Body of pancreas (tissue), 4 donors: Measurements from ENCODE around the gene FUNDC1. TPM values are rescaled to one million over a fixed set of nuclear protein-coding genes. Genes with fewer than 3 reads are reported as not detected.

Source experiments
- ATAC-seq: fragments of 150-250 bp; one replicate; pipeline ENCODE4 v1.9.1; 2016
- DNase-seq, 4 donors: peaks; one replicate each; pipeline ENCODE4 v3.0.0-alpha.2; 2019
- H3K27ac ChIP-seq, 4 donors: fragments of 200-600 bp; sonication (generic); 1 replicate in 3 of 4; 2 replicates in 1 of 4; pipeline versions ENCODE4 v1.5.1 to v1.6.1; 2016 to 2019; ENCODE audit warnings: mild to moderate bottlenecking in 1 of 4, mixed read lengths in 1 of 4, moderate library complexity in 1 of 4
- H3K27me3 ChIP-seq, 2 donors: fragments of 200-600 bp; sonication (generic); one replicate each; pipeline ENCODE4 v1.6.0; 2016; ENCODE audit warnings: mild to moderate bottlenecking in 1 of 2
- H3K36me3 ChIP-seq, 2 donors: fragments of 200-600 bp; sonication (generic); replicated peaks in 1 of 2; 2 replicates each; pipeline ENCODE4 v1.5.1; 2016; ENCODE audit warnings: low read depth in 2 of 2; ENCODE audit not compliant: insufficient read depth in 1 of 2
- H3K4me1 ChIP-seq: fragments of 200-600 bp; sonication (generic); one replicate; pipeline ENCODE4 v1.6.0; 2016
- H3K4me3 ChIP-seq, 2 donors: fragments of 200-600 bp; sonication (generic); 1 replicate in 1 of 2; 2 replicates in 1 of 2; pipeline ENCODE4 v1.5.1; 2016 to 2019
- H3K9me3 ChIP-seq, 3 donors: fragments of 200-600 bp; sonication (generic); 1 replicate in 2 of 3; 2 replicates in 1 of 3; pipeline ENCODE4 v1.5.1; 2016
- CTCF ChIP-seq, 7 experiments: fragments of 450-650 bp in 4 of 7; fragments of 200-600 bp in 3 of 7; sonication (generic) in 3 of 7; IDR thresholded peaks; one replicate each; pipeline ENCODE4 v1.5.1; 2016 to 2019; ENCODE audit warnings: antibody characterized with exemption in 7 of 7
- POLR2A ChIP-seq, 3 donors: fragments of 450-650 bp; IDR thresholded peaks; one replicate each; pipeline ENCODE4 v1.6.1; 2016; ENCODE audit warnings: antibody characterized with exemption in 3 of 3, mild to moderate bottlenecking in 2 of 3
- WGBS, 2 donors: methylation state at CpG; one replicate each; pipeline ENCODE4 v1.1.5; 2017; 5-methylcytosine and 5-hydroxymethylcytosine counted together
- intact Hi-C: fragments of 100-400 bp; cut with DNase I; formaldehyde crosslinking; loops from one replicate; pipeline ENCODE4 v1.15.1; 2023
- total RNA-seq, 2 donors: library from RNA; depleted of rRNA; stranded (reverse); fragments of >200 nt; gene quantifications; one replicate each; pipeline ENCODE4 v1.1.0, GENCODE V29; 2016

FUNDC1 gene
- total RNA-seq, 2 donors from 2014 or later: 7.8 to 9.2 TPM

DNA sequence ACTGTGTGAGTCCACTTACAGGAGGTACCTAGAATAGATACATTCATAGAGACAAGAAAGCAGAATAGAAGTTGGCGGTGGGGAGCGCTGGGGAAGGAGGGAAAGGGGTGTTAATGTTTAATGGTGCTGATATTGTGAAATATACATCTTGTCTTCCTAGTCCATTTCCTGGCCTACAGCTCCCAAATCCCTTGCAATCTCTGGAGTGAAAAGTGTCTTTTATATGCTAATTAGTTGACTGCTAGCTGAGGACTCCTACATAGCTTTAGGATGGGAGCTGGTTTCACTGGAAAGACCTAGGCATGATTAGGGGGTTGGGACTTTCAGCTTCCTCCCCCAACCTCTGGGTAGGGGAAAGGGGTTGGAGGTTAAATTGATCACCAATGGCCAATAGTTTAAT is 36.0 kb downstream of the FUNDC1 start:
- Histone ChIP-seq H3K36me3 (no peaks in the 10 kb centered on the region), H3K27ac (no peak overlapping the region), H3K4me3 (no peak overlapping the region), H3K9me3 (no peaks in the 10 kb centered on the region), H3K4me1 (no peaks in the 10 kb centered on the region), H3K27me3 (no peaks in the 10 kb centered on the region)
- no peak for ATAC-seq
- 80 to 87% methylated on average over 2 of the region's 2 CpGs for WGBS, 2 donors
- TF ChIP-seq CTCF (IDR thresholded peaks at IDR 0.05) (no peak), POLR2A (IDR thresholded peaks at IDR 0.05) (no peak)
- intact Hi-C loops: no loop called here
- no peak for DNase-seq

GRCh38 chrX:44503560-44503959 is 39.1 kb downstream of the FUNDC1 start:
- DNase-seq (no peak), ATAC-seq (no peak)
- Histone ChIP-seq H3K4me1 (no peaks in the 10 kb centered on the region), H3K36me3 (no peaks in the 10 kb centered on the region), H3K27me3 (no peaks in the 10 kb centered on the region), H3K27ac (no peak overlapping the region), H3K9me3 (no peaks in the 10 kb centered on the region), H3K4me3 (no peak overlapping the region)
- TF ChIP-seq POLR2A (IDR thresholded peaks at IDR 0.05): no peak
- TF ChIP-seq CTCF (IDR thresholded peaks at IDR 0.05): no peak
- intact Hi-C loops: no loop called here
- WGBS, 2 donors: 62 to 64% methylated on average over 4 of the region's 4 CpGs

GRCh38 chrX:44495091-44495490 is 47.6 kb downstream of the FUNDC1 start:
- intact Hi-C loops: no loop called here
- Histone ChIP-seq H3K4me3 (no peak overlapping the region), H3K9me3 (no peaks in the 10 kb centered on the region), H3K4me1 (no peaks in the 10 kb centered on the region), H3K36me3 (no peaks in the 10 kb centered on the region), H3K27me3 (no peaks in the 10 kb centered on the region), H3K27ac (no peak overlapping the region)
- DNase-seq (no peak), ATAC-seq (no peak)
- TF ChIP-seq POLR2A (IDR thresholded peaks at IDR 0.05): no peak
- TF ChIP-seq CTCF (IDR thresholded peaks at IDR 0.05): no peak
- WGBS, 2 donors: 90 to 92% methylated on average over 1 of the region's 1 CpG

GRCh38 chrX:44494357-44494756 is 48.3 kb downstream of the FUNDC1 start:
- DNase-seq: no peak
- no peak for ATAC-seq
- Histone ChIP-seq H3K36me3 (no peaks in the 10 kb centered on the region), H3K9me3 (no peaks in the 10 kb centered on the region), H3K27me3 (no peaks in the 10 kb centered on the region), H3K27ac (no peak overlapping the region), H3K4me1 (no peaks in the 10 kb centered on the region), H3K4me3 (no peak overlapping the region)
- intact Hi-C loops: no loop called here
- WGBS, 2 donors: 63 to 70% methylated on average over 4 of the region's 4 CpGs
- TF ChIP-seq POLR2A (IDR thresholded peaks at IDR 0.05): no peak
- TF ChIP-seq CTCF (IDR thresholded peaks at IDR 0.05): no peak

GRCh38 chrX:44489515-44489914 is 53.1 kb downstream of the FUNDC1 start:
- H3K9me3 ChIP-seq: no peaks in the 10 kb centered on the region
- no peaks in the 10 kb centered on the region for H3K4me1 ChIP-seq
- TF ChIP-seq POLR2A (IDR thresholded peaks at IDR 0.05): no peak
- 73 to 90% methylated on average over 2 to 4 of the region's 4 CpGs for WGBS, 2 donors
- no peak overlapping the region for H3K27ac ChIP-seq
- H3K27me3 ChIP-seq: no peaks in the 10 kb centered on the region
- DNase-seq (no peak), ATAC-seq (no peak)
- intact Hi-C loops: no loop called here
- no peaks in the 10 kb centered on the region for H3K36me3 ChIP-seq
- no peak overlapping the region for H3K4me3 ChIP-seq
